Stimulated activated CD4-positive, alpha-beta T cell treated with anti-CD3 and anti-CD28 coated beads, TNF-alpha, amount 100 ng/mL, for 1 hour (primary cell): ENCODE data around the gene PBX1.
A peak's percentile ranks its signal among the peaks of the same experiment; 100 is the strongest.
"Not testable (repeated sequence)": the region's sequence is repeated elsewhere in the genome, so short reads cannot be mapped to it uniquely, and the experiment has no call there.

Source experiments
- DNase-seq, 3 donors: peaks; one replicate each; pipeline ENCODE4 v3.0.0-alpha.2; 2020; ENCODE audit warnings: low read depth in 3 of 3, low spot score in 1 of 3

Gene PBX1

DNA sequence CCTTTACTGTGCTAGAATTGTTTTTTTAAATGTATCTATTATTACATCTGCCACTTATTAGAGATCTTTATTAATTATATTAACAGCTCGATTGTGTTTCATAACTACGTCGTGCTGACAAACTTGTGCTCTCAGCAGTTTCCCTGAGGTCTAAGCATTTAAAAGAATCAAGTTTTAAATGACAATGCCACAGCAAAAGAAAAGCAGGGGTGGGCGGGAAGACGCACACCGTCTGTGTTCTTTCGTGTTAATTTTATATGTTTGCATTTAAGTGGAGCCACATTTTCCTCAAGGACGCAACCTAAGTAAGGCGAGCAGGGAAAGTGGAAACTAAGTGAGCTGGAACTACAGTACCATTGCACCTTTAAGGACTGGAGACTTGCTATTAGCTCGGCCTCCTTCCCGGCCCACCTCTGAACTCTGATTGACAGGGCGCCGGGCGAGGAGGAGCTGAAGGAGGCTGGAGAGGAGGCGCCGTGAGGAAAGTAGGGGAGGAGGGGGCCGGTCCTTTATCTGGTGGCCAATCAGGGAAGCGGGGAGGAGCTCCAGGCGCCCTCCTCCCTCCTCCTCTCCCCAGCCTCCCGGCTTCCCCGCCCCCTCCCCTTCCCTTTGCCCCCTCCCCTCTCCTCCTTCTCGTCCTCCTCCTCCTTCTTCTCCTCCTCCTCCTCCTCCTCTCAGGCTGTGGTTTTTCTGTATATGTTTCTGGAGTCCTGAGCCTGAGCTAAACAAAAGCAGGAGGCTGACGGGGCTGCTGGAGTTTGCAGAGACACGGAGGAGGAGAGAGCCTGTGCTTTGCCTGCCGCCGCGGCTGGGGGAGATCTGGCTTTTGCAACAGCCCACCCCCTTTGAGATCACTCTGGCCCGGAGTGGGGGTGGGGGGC lies at the start of gene PBX1:
TSS of gene PBX1 (plus strand) at position 724 of the 881 bp plus-strand sequence.
- peak; percentile 8 to 43 (median 36) for DNase-seq

DNA sequence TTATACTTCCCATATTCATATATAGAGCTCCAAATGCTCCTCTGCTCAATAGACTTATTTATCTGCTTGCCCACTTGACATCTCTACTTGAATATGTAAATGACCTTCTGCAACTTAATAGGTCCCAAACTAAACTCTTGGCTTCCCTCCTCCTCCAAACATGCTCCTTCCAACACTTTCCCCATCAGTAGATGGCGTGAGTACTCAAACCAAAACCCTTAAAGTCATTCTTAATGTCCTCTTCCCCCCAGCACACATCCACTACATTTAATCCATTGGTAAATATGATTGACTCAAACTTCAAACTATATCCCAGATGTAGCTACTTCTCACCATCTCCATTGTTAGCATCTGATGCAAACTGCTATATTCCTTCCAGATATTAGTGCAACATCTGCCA lies 48.5 kb upstream of the PBX1 start:
- no peak for DNase-seq

DNA sequence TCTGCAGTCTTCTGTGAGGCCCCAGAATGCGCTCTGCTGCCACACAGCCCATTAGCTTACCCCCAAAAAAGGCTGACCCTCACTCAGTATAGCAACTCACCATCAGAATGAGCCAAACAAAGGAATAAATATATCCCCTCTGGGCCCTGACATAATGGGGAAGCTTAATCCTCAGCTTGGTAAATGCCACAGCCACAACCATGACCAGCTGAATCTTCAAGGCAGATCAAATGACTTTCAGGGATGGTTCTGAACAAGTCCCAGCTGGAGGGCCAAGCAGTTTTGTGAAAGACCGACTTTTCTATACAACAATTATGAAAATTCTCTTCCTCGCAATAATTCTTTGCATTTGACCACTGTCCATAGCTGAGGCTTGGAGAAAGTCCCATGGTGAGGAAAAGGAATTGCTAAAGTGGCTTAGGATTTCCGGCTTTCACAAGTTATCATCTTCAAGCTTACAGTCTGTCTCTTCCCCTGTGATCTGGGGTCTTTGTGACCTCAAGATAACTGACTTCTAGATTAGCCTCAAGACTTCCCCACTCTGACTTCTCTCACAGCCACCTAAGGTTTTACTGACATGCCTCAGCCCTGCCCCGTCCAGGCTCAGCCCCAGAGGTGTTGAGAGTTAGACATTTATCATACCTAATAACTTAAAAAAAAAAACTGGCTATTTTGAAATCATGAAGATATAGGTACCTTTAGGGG lies 47.8 kb upstream of the PBX1 start:
- no peak for DNase-seq

DNA sequence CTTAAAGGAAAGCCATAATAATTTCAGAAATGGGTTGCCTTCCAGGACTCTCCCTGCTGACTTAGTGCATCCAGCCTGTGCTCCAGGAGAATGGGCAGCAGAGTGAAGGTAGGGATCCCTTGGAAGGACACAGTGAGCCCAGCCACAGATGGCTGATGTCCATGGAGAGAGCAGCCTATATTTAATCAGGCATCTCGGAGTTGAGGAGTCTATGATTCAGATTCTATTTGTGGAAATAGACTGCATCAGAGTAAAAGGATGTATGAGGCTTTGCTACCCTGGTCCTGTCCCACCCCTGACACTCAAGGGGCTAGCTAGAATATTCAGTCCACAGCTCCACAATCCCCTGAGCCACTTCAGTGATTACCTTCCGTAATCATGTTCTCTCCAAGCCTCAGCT lies 43.8 kb upstream of the PBX1 start:
- no peak for DNase-seq

DNA sequence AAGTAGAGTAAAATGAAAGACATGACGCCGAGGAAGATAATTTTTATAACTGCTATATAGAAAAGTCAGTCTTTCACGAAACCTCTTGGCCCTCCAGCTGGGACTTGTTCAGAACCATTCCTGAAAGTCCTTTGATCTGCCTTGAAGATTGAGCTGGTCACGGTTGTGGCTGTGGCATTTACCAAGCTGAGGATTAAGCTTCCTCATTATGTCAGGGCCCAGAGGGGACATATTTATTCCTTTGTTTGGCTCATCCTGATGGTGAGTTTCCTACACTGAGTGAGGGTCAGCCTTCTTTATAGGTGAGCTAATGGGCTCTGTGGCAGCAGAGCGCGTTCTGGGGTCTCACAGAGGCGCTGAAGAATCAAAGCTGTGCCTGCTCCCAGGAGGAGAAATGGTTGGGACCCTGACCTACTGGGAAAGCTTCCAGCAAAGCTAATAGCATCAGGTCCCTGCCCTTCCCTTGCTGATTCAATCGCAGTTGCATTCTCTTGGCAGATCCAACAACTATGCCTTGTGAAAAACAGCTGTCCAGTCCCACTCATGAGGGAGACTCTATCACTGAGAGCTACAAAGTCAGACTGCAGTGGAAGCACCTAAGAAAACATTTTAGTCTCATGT lies 43.2 kb upstream of the PBX1 start:
- no peak for DNase-seq

DNA sequence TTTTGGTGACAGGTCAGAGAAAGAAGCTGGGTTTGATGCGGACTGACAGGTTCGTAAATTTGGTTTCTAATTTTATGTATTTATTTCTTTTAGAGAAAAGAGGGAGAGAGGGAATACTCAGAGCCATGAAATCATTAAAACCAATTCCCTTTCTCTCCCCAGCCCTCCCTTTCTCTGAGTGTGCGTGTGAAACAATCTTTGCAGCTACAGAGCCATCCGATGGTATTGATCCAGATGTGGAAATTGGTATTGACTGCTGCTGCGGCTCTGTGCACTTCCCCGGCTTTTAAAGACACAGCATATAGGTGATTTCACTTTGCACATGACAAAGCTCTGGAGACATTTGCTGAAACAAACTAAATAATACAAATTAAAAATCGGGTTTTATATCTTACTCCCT lies 42.4 kb upstream of the PBX1 start:
- no peak for DNase-seq

DNA sequence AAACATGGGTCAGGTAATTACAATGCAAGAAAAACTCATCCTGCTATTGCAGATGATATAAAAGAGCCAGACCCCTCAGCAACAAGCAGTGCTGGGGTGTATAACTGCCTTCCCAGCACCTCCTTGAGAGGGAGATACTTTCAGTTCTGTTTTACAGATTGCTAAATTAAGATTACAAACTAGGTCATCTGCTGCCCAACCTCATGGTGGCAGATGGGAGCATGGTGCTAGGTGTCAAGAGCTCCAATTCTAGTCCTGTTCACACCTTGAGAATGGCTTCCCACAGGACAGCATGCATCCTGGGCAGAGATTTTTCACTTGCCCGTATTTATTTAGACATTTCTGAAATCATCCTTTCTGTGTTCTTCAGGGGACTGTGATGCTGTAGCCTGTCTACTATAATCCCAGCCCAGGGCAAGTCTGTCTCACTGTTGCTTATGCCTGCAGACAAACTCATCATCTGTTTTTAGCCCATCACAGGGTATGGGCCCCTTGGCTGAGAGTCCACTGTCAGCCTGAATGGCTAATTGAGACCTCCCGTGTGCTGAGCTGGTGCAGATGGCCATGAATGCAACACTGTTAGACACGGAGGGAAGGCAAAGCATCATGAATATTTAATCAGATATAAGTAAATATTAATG lies 40.2 kb upstream of the PBX1 start:
- DNase-seq: no peak

DNA sequence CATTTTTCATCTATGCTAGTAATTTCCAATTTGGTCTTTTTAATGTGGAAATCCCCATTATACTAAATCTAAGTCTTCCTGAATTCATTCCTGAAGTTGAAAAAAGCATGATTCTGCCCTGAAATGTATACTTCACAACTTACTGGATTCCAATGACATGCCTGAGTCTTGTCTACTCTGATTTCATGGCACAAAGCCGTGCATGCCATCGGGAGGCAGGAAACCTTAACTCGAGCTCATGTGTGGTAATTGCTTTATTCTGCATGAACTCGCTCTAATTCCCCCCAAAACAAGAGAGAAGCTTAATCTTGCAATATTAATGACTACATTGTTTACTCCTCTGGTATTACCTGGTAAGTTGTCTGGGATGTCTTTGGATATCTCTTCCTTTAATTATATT lies 39.6 kb upstream of the PBX1 start:
- DNase-seq: no peak

DNA sequence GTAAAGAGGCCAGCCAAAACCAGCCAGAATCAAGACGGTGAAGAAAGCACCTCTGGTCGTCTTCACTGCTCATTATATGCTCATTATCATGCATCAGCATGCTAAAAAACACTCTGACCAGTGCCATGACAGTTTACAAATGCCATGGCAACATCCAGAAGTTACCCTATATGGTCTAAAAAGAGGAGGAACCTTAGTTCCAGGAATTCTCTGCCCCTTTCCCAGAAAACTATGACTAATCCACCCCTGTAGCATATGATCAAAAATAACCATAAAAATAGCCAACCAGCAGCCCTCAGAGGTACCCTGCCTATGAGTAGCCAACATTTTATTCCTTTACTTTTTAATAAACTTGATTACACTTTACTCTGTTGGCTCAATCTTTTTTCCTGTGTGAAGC lies 34.2 kb upstream of the PBX1 start:
- no peak for DNase-seq

DNA sequence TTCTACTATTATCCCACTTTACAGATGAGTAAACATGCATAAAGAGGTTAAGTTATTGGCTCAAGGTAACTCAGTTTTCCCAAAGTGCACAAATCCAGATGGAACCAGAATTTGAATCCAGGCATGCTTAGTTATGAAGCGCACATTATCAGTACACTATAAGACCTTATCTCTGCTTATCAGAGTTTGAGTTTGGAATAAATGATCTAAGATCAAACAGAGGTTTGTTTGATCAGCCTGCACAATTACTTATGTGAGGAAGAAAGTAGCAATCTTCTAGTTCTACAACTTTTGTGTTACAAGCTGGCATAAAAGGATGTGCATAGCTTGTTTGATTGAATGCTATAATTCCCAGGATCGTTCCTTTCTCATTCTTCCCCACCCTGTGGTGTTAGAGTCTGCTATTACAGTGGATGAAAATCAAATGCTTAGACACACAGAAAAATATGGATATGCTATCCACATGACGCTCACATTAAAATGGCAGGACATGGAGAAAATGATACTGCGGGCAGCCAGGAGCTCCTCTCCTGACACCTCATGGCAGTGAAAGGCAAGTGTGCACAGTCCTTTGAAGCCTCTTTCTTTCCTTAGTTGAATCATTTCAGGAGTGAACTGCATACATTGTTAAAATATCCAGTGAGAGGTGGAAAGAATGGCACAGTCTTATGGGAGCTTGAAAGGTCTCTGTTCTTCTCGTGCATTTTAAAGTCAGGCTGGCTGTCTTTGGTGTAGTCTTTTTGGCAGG lies 23.9 kb upstream of the PBX1 start:
- DNase-seq: no peak

DNA sequence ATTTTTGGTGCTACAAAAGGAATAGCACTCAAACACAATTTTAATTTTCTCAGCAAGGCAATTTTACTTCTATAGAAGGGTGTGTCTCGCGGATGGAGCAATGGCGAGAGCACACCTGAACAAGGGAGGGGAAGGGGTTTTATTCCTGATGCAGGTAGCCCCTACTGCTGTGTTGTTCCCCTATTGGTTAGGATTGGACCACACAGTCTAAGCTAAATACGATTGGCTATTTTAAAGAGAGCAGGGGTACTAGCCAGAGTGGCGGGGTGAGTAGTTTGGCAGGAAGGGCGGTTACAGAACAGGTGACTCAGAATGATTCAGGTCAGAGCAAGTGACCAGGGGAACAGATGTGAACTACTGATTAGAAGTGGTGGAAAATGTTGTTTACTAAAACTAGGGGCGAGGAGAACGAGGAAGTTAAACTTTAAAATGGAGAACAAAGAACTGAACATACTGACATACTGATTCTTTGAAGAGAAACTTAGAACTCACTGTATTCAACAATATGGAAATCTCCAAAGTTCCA lies 6.5 kb upstream of the PBX1 start:
- DNase-seq: not testable (repeated sequence)

DNA sequence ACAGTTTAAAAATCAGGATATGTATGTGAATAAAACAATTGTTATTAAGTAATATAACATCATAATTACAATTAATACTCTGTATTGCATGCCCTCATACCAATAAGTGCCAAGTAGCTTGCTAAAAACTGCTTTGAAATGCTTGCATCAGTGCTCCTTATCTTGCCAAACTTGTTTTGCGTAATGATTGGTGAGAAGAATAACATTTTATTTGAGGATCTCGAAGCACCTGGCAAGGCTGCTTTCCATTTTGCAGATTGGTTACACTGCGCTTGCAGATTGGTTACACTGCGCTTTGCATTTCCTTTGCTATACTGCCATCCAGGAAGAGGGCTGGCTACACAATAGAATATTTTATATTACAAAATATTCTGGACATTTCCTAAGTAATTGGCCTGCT lies 1.7 kb upstream of the PBX1 start:
- DNase-seq: no peak

DNA sequence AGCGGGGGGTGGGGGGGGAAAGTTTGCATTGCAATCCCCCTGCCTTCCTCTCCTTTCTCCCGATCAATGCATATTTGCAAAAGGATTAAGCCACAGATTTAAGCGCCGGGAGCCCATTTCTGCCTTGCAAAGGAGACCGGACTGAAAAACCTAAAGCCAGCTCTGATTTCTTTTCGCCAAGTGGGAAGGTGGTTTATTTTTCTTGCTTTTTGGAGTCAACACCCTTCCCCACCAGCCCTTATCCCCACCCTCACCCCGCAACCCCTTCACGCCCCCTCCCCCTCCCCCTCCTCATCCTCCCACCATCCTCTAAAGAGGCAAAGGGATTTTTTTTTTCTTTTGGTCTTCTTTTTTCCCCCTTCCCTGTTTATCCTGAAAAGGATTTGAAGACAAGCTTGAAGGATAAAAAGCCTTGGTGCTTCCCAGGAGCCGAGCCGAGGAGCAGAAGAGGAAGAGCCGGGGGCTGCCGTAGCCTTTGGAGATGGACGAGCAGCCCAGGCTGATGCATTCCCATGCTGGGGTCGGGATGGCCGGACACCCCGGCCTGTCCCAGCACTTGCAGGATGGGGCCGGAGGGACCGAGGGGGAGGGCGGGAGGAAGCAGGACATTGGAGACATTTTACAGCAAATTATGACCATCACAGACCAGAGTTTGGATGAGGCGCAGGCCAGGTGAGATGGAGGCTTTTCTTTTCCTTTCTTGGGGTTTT lies 513 bp downstream of the PBX1 start:
- no peak for DNase-seq

DNA sequence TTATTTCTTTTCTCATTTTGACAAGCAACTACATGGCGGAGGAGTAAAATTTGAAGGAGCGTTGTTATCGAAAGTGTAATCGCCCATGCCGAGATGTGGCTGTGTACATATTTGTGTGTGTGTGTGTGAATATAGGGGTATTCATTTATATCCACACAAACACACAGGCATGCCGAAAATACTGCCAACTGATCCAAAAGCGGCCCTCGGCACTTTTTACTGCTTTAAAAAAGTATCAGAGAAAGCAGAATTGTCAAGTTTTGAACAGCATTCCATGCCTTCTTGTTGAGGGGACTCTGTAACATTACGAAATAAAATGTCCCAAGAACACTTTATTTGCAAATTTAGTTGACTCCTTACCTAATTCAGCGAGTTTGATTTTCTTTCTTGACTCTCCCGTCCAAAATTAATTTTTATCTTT lies 1.1 kb downstream of the PBX1 start:
- no peak for DNase-seq

DNA sequence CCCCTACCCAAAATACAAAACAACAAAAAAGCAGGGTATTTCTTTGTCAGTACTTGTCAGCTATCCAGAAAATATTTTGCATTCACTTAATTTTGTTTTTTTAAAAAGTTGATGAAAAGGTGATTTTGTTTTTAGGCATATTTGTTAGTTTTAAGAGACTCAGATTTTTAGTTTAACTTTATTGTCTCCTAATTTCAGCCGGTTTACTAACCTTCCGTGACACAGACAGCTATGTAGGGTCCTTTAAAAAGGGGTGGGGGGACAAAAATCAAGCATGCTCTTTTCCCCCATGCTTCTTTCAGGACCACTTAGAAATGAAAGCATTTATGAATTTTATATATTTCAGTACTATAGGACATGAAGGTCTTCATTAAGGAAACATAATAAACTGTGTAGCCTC lies 1.6 kb downstream of the PBX1 start:
- no peak for DNase-seq

DNA sequence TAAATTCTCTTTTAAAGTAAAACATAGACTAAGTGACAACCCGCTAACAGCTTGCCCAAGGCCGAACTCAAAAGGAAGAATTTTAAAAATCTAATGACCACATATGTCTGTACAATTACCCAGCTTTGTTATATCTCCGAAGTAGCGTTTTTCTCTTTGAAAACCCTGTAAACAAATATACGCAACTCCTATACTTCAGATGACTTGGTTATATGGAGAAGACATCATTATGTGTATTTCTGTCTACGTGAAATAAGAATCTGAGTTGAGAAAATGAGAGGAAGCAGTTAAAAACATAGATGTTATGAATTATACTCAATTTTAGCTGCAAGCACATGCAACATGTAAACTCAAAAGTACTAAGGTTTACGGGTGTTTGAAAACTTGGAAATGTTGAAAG lies 2.0 kb downstream of the PBX1 start:
- no peak for DNase-seq

DNA sequence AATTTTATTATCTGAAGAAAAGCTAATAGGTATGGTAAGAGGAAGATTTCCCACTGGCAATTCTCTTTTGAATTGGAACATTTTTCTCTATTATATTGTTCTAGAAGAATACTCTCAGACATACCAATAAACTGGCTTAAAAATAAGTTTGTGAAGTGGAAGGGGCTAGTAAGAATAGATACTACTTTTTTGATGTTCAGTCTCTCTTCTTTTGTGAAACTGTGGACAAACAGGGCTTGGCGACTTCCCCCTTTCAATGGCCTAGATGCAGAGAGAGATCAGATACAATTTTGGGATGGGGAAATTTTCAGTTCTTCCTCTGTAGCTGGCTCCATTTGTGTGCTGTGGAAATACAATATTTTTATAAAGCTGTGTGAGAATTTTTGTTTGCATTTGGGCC lies 2.5 kb downstream of the PBX1 start:
- no peak for DNase-seq

DNA sequence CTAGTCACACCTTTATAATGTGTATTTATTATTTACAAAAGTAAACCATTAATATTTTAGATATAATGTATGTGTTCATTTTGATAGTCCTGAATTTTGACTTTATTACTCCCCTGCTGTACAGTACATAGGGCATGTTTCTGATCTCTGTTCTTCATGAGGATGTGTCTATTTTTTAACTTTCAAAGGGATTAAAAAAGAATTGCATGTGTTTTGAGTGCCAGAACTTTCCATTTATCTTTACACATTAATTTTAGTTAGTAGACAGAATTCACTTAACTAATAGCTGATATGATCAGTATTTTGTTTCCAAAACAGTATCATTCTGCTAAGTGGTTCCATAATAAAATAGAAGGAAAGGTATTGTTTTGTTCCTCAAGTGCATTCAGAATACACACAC lies 3.1 kb downstream of the PBX1 start:
- DNase-seq: no peak

DNA sequence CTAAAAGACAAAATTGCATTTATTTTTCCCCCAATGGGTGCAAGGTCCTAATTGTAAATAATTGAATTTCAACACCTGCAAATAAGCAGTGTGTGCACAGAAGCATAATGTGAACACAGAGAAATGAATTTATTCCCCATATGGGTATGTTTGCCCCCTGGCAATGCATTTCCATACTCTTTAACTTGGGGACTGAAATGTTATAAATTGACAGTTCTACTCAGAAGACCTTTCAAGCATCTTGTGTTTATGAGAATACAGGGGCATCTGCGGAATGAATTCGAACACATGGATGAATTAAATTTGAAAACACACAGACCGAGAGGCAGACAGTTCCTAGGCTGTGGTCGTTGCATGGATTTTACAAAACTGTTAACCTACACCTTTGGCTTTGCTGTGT lies 3.5 kb downstream of the PBX1 start:
- no peak for DNase-seq

DNA sequence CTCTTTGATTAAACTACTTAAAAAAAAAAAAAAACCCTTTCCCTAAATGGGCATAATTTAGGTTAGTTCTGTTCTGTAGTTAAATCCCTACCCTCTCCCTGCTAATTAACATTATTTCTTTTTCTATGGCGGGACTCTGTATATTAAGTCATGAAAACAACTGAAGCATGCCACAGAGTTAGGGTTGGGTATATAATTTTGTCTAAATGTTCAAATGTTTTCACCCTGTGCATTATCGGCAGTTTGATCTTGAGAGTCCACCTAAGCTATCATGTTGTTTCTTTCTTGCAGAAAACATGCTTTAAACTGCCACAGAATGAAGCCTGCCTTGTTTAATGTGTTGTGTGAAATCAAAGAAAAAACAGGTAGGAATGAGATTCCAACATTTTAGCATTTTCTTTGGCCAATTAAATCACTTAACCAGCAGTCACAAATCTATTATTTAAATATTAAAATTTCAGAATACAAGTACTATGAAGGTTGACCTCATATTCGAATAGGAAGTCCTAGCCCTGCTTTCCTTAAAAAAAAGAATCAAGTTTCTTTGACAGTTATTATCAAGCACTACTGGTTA lies 4.0 kb downstream of the PBX1 start:
- no peak for DNase-seq
